PC-3 (cell line): ENCODE data around the gene MAPKBP1. TPM values are rescaled to one million over a fixed set of nuclear protein-coding genes. Genes with fewer than 3 reads are reported as not detected.

Experiments
- ATAC-seq: fragments of 200-7000 bp; cut with Tn5 transposase; 2 replicates; pipeline ENCODE4 v1.9.1; 2020; ENCODE audit warnings: mild to moderate bottlenecking, moderate library complexity
- BruUV-seq: library from RNA; stranded (reverse); fragments of 400-500 nt; replicated peaks from 2 replicates; lab custom pipeline; 2021; lab: Mats Ljungman, UMichigan
- CTCF ChIA-PET: fragments of 300-600 bp; sonication (Branson Sonifier 250); formaldehyde crosslinking; loops from one replicate; lab custom pipeline; 2022; ENCODE audit warnings: antibody characterized with exemption; lab: Charles Lee
- POLR2A ChIA-PET: fragments of 300-600 bp; sonication (Branson Sonifier 250); formaldehyde crosslinking; loops from one replicate; lab custom pipeline; 2022; ENCODE audit warnings: antibody characterized with exemption; ENCODE audit not compliant: unreplicated experiment; lab: Charles Lee
- DNase-seq: peaks from one replicate; pipeline ENCODE4 v3.0.0-alpha.2; 2015
- H2AFZ ChIP-seq: fragments of 300-600 bp; sonication (generic); 2 replicates; pipeline ENCODE4 v1.6.0; 2016; ENCODE audit warnings: antibody characterized with exemption, low read length
- H3F3A ChIP-seq: fragments of 300-600 bp; sonication (generic); one replicate; pipeline ENCODE4 v1.6.0; 2017; ENCODE audit warnings: antibody characterized with exemption, low read length, control low read depth, mild to moderate bottlenecking; ENCODE audit not compliant: unreplicated experiment
- H3K27ac ChIP-seq: fragments of 300-600 bp; sonication (generic); 2 replicates; pipeline ENCODE4 v1.5.1; 2016; ENCODE audit warnings: mild to moderate bottlenecking, low read length
- H3K27me3 ChIP-seq: fragments of 300-600 bp; sonication (generic); 2 replicates; pipeline ENCODE4 v1.6.1; 2016; ENCODE audit warnings: low read length, mixed read lengths
- H3K36me3 ChIP-seq: fragments of 300-600 bp; sonication (generic); 2 replicates; pipeline ENCODE4 v1.6.1; 2016; ENCODE audit warnings: low read depth, mixed run types, low read length, mixed read lengths
- H3K4me1 ChIP-seq: fragments of 300-600 bp; sonication (generic); 2 replicates; pipeline ENCODE4 v1.5.1; 2016; ENCODE audit warnings: low read length; ENCODE audit not compliant: insufficient read depth
- H3K4me2 ChIP-seq: fragments of 300-600 bp; sonication (generic); 2 replicates; pipeline ENCODE4 v1.6.0; 2016; ENCODE audit warnings: low read length
- H3K4me3 ChIP-seq: fragments of 300-600 bp; sonication (generic); 2 replicates; pipeline ENCODE4 v1.5.1; 2016; ENCODE audit warnings: mild to moderate bottlenecking, low read length, mixed read lengths
- H3K79me2 ChIP-seq: fragments of 300-600 bp; sonication (generic); 2 replicates; pipeline ENCODE4 v1.6.1; 2017; ENCODE audit warnings: low read length, mixed read lengths
- H3K9ac ChIP-seq: fragments of 300-600 bp; sonication (generic); 2 replicates; pipeline ENCODE4 v1.6.0; 2016; ENCODE audit warnings: mild to moderate bottlenecking, low read length
- H3K9me2 ChIP-seq: fragments of 300-600 bp; sonication (generic); replicated peaks from 2 replicates; pipeline ENCODE4 v1.6.1; 2016; ENCODE audit warnings: mixed run types, low read length, mixed read lengths
- H3K9me3 ChIP-seq: fragments of 300-600 bp; sonication (generic); 2 replicates; pipeline ENCODE4 v1.6.1; 2016; ENCODE audit warnings: low read length, mixed read lengths
- H4K20me1 ChIP-seq: fragments of 300-600 bp; sonication (generic); 2 replicates; pipeline ENCODE4 v1.6.1; 2016; ENCODE audit warnings: low read length, mixed read lengths
- EZH2 ChIP-seq: fragments of 300-600 bp; sonication (generic); IDR thresholded peaks from one replicate; pipeline ENCODE4 v1.6.1; 2017; ENCODE audit warnings: antibody characterized with exemption, mild to moderate bottlenecking, low read length; ENCODE audit not compliant: unreplicated experiment
- EZH2phosphoT487 ChIP-seq: fragments of 300-600 bp; sonication (generic); IDR thresholded peaks from 2 replicates; pipeline ENCODE4 v1.6.1; 2018; ENCODE audit warnings: mild to moderate bottlenecking, antibody characterized with exemption, low read length, borderline replicate concordance
- intact Hi-C: fragments of 100-400 bp; cut with micrococcal nuclease; formaldehyde crosslinking; loops from 2 replicates; pipeline ENCODE4 v1.9.0; 2023
- total RNA-seq: library from RNA; depleted of rRNA; stranded (reverse); fragments of >200 nt; gene quantifications from 2 replicates; pipeline ENCODE4 v1.2.3, GENCODE V29; 2014
- TF ChIP-seq, protein P1 (sequence below): fragments of 300-600 bp; sonication (generic); conservative IDR thresholded peaks from 2 replicates; pipeline ENCODE4 v1.5.1; 2017; ENCODE audit warnings: antibody characterized with exemption, low read depth, mild to moderate bottlenecking, low read length

Gene MAPKBP1
- total RNA-seq, 1 experiment from 2014 or later, result 29.1 TPM

GRCh38 chr15:41871175-41871905 lies 97.1 kb downstream of the MAPKBP1 start:
- POLR2A ChIA-PET, result interaction anchor here (0.5 to 0.6 kb wide), 2 partner anchors 17 to 55 kb away, joined by 3 read pairs; no protein-coding TSS in a partner anchor
- Histone ChIP-seq H3K4me3 (no peak overlapping the region), H2AFZ (no peak overlapping the region; the same call in 1 of the 2 replicates), H3K27me3 (no peaks in the 10 kb centered on the region), H3K27ac (peak overlapping the region; percentile 93), H3K36me3 (no peaks in the 10 kb centered on the region), H3K9ac (peak overlapping the region; percentile 68), H3F3A (no peaks in the 10 kb centered on the region), H3K79me2 (no peaks in the 10 kb centered on the region), H3K9me3 (no peaks in the 10 kb centered on the region), H3K4me1 (peaks cover 32% of the 10 kb centered on the region), H4K20me1 (no peaks in the 10 kb centered on the region), H3K9me2 (no peaks in the 10 kb centered on the region), H3K4me2 (peak overlapping the region; percentile 52)
- BruUV-seq, result no TSS peak
- DNase-seq (no peak), ATAC-seq (peak; percentile 7; the same call in 1 of the 2 replicates)
- CTCF ChIA-PET, result interaction anchor here (0.9 to 1.1 kb wide), 4 partner anchors 57 to 266 kb away, joined by 3 read pairs; partner anchors contain the start of genes EHD4 and MAPKBP1
- intact Hi-C loops, result no loop called here
- TF ChIP-seq EZH2phosphoT487 (no peak), EZH2 (no peak)
- TF ChIP-seq, protein P1, sequence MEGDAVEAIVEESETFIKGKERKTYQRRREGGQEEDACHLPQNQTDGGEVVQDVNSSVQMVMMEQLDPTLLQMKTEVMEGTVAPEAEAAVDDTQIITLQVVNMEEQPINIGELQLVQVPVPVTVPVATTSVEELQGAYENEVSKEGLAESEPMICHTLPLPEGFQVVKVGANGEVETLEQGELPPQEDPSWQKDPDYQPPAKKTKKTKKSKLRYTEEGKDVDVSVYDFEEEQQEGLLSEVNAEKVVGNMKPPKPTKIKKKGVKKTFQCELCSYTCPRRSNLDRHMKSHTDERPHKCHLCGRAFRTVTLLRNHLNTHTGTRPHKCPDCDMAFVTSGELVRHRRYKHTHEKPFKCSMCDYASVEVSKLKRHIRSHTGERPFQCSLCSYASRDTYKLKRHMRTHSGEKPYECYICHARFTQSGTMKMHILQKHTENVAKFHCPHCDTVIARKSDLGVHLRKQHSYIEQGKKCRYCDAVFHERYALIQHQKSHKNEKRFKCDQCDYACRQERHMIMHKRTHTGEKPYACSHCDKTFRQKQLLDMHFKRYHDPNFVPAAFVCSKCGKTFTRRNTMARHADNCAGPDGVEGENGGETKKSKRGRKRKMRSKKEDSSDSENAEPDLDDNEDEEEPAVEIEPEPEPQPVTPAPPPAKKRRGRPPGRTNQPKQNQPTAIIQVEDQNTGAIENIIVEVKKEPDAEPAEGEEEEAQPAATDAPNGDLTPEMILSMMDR, result no peak

- no peak for TF ChIP-seq EZH2phosphoT487
- no peak for TF ChIP-seq EZH2
- TF ChIP-seq, protein P1, result no peak
- Histone ChIP-seq H3K79me2 (no peaks in the 10 kb centered on the region), H3K4me2 (no peak overlapping the region), H3F3A (no peaks in the 10 kb centered on the region), H3K9ac (no peak overlapping the region), H3K9me3 (no peaks in the 10 kb centered on the region), H3K9me2 (no peaks in the 10 kb centered on the region), H4K20me1 (no peaks in the 10 kb centered on the region), H3K4me3 (no peak overlapping the region), H3K27ac (no peak overlapping the region), H3K27me3 (no peaks in the 10 kb centered on the region), H2AFZ (no peak overlapping the region), H3K4me1 (peaks cover 32% of the 10 kb centered on the region), H3K36me3 (no peaks in the 10 kb centered on the region)
- no TSS peak for BruUV-seq
- CTCF ChIA-PET, result no interaction called here
- DNase-seq (peak; percentile 36), ATAC-seq (no peak)
- intact Hi-C loops, result no loop called here
- POLR2A ChIA-PET, result interaction anchor here (0.7 kb wide), 1 partner anchor 99 kb away, joined by 4 read pairs; no protein-coding TSS in a partner anchor
Observed at GRCh38 chr15:41872166-41872747, 98.0 kb downstream of the MAPKBP1 start.
